Stimulated activated CD4-positive, alpha-beta T cell treated with anti-CD3 and anti-CD28 coated beads, Interleukin-12 subunit alpha, Interleukin-12 subunit beta, amount 100 ng/mL, for 48 hours (primary cell): Measurements from ENCODE around the gene GNAL.

Experiments used
- DNase-seq, 3 donors: peaks; one replicate each; pipeline ENCODE4 v3.0.0-alpha.2; 2020; ENCODE audit warnings: low read depth in 2 of 3, low spot score in 1 of 3

The GNAL gene

DNA sequence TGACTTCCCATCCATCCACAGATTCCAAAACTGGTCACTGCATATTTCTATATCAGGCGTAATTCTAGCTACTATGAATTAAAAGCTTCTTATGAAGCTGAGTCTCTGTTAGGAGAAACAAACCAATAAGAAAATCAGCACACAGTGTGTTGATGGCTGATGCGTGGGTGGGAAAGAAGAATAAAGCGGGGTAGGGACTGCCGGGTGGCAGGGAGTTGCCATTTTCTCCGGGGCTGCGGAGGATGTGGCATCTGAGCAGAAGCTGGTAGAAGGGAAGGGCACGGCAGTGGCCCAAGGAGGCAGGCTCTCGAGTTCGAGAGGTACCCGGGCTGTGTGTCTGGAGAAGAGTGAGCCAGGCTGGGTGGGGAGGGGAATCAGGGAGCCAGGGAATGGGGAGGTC, 113.5 kb downstream of the GNAL start:
- DNase-seq, result no peak

DNA sequence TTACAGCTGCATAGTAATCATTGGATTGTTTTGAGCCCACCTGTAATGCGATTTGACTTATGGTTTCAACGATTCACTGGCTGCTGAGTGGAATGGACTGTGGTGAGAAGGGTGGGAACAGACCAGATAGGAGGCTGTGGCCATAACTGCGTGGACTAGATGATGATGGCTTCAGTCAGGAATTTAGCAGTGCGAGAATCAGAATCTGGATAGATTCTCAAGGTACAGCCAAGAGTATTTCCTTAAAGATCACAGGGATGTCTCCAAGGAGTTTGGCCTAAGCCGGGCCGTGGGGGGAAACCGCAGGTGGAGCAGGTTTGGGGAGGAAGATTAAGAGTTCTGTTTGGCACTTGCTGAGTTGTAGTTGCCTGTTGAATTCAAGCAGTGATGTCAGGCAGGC, 118.2 kb downstream of the GNAL start:
- DNase-seq, result no peak

DNA sequence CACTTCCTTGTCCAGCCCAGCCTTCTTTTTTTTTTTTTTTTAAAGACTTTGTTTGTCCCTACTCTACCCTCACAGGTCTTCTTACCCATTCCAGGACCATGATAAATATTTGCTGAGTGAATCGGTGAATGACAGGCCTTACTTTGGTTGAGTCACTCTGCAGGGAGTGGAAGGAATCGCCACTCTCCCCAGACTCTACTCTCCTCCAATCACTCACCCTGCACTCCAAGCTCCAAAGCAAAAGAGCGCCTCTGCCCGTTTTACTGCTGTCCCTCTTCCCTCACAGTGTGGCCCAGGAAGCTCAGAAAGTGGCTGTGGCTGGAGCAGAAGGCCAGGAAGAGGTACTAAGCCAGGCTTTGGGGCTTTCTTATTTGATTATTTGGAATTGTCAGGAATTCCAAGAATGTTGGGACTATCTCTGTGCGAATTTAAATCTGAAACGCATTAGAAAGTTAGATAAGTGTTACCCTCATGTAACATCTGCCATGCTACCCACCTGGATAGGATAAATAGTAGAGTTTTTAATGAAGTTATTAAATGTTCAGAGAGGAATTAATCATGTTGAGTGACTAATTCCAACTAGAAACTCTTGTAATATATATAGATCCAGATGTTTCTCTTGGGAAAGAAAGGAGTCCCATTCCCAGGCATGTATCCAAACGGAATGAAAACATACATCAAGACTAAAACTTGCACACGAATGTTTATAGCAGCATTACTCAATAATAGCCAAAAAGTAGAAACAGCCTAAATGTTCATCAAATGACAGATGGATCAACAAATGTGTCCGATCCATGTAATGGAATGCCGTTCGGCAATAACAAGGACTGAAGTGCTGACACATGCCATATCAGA, 119.2 kb downstream of the GNAL start:
- no peak for DNase-seq

DNA sequence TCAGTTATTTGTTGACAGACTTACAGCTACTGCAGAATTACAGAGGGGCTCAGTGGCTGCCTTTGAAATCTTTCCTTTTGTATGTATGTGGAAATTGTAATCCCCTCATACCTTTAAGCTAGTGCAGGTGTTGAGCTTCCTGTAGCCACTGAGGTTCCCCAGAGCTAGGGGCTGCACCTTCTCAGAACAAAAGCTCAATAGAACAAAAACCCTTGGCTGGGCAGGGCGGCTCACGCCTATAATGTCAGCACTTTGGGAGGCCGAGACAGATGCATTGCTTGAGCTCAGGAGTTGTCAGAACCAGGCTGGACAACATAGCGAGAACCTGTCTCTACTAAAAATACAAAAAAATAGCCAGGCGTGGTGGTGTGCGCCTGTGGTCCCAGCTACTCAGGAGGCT, 120.8 kb downstream of the GNAL start:
- no peak for DNase-seq

DNA sequence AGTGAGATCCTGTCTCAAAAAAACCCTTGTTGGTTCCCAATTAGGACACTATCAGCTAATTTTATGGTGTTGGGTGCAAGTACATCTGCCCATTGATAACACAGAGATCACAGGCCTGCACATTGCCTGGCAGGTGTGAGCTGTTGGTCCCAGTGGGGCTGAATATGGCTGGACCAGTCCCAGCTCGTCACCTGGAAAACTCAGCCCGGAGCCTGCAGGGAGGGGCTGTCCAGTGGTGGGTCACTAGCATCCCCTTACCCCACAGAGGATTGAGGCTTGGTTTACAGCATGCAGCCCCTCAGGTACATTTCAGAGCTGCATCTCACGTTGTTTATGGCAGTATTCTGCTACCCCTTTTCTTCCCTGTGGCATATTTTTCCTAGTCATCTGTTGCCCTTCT, 121.3 kb downstream of the GNAL start:
- no peak for DNase-seq

DNA sequence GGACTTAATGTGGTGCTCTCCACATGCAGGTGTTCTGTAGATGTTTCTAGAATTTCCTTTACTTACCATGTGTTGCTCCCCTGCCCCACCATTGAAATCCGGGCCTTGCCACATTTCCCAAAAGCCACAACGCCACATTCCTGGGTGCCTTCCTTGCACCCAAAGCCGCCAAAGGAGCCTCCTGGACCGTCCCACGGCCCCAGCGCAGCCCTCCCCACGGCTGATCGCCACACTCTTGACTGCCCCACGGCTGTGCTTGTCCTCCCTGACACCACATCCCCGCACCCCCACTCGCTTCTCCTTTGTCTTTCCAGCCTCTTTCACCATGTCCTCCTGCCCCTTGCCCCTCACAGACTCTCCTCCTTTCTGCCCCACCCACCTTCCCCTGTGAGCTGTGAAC, 121.9 kb downstream of the GNAL start:
- DNase-seq, result no peak

DNA sequence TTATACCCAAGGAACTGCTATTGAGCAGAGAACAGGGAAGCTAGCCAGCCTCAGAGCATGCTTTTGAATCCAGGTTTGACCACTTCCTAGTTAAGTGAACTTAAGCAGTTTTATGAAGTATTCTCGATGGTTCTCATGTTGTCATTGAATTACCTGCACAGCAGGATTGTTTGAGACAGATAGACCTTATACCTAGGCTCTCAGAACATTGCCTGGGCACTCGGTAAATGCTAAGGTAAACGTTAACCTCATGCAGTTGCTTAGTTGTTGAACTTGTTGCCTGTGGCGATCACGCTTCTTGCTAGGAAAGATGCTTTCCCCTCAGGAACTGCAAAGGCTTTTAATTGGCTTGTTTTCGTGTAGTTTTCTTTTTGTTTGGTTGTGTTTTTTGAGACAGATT, 128.2 kb downstream of the GNAL start:
- no peak for DNase-seq

DNA sequence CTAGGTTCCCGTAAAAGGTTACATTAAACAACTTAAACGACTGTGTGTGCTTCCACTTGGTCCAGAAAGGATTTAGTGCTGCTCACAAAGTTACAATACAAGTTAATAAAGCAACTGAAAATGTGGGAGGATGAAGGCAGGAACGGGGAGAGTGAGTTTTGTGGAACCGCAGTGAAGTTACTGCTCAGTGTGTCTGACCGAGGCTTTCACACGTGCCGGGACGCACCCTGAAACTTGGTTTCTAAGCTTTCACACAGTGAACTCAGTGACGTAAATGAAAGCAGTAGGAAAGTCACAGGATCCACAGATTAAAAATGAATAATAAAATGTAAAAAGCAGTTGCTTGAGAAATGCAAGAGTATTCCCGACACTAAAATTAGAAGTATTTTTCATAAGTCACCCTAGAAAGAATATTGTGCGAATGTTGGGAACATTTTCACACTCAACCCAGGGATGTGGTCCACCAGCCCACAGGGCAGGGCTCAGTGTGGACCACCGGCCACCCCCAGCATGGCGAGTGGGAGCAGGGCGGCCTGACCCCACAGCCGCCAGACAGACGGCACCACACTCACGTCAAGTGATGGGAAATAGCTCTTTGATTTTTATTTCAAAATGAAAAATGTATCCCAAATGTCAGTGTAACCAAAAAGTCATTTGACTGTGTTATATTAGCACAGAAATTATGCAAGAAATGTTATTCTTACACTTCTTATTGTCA, 129.6 kb downstream of the GNAL start:
- DNase-seq, result no peak

DNA sequence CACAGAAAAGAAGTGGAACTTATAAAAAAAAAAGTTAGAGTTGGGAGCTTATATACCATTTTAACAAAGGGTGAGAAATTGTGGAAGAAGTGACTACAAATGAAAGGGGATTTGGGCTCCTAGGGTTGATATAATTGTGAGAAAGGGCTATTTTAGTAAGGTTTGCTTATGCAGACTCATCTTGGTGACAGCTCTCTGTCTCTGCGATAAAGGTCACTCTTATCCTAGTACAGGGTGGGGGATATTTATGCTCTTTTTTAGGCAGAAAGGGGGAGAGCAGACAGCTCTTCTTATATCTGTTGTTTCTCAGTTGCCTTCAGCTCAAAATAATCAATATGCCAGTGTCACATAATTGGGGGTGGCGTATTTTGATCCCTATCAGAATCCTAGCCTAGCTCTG, 130.9 kb downstream of the GNAL start:
- DNase-seq, result no peak

DNA sequence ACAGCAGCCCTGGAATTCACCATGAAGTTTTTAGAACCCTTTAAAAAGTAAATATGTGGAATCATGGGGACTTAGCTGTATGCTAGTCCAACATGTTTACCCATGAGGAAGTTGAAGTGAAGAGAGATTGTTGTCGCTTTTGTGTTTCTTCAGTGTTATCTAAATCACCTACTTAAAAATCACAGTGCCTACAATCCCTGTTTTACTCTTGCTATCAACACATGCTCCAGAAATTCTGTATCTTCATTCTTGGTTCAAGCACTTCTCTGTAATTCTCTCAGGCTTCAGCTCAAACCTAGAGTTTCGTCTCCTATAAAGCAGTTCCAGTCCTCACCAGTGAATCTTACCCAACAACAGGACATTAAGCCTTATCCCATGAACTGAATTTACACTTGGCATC, 131.6 kb downstream of the GNAL start:
- no peak for DNase-seq

DNA sequence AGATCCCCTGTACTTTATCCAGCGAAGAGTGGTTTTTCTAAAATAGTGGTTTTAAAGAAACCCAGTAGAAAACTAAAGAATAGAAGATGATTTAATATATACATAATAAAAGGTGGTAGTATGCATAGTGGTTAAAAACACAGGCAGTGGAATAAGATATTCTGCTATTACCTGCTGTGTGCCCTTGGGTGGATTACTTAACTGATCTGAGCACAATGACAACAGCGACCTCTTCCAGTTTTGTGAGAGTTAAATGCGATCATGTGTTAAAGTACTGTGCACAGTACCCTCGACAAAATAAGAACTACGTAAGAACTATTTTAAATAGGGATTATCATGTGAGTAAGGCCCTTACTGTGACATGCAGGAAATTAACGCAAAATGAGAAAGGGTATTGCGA, 132.1 kb downstream of the GNAL start:
- DNase-seq, result no peak

DNA sequence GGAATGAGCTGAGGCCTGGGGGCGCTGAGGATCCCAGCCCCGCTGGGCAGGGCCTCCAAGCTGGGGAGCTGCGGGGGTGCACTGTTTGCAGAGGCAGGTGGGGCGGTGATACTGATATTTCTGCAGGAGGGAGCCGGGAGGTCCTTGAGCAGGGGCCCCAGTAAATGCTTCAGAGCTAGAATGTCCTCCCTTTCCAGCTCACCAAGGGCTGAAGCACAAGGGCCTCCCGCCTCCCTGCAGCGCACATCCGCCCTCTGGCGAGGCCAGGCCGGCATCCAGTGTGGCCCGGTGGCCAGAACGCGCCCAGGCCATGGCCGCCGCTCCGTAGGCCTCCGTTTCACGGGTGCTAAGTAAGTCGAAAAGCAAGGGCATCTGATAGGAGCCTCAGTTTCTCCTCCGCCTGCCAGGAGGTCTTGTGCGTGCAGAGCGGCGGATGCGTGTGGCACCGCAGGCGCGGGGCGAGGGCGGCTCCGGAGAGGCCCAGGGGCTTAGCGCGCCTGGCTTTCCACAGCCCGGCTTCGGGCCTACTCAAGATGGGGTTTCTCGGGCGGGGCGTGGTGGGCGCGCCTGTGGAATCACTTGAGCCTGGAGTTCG, 132.7 kb downstream of the GNAL start:
- DNase-seq, result no peak

DNA sequence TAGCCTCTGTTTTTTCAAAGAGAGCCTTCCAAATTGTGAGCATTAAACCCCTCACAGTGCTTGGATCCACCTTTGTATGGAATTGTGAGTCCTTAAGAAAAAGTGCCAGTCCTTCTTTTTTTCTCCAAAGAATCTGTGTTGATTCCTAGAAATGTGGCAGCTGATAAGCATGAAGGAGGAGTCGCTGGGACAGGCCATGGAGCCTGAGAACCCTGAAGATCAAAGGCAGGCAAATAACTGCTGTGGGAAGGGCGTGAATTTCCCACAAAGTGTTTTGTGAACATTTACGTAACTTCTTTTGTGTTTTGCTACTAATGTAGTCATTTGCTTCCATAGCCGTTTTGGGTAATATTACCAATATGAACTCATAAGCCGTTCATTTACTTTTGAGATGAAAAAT, 134.5 kb downstream of the GNAL start:
- no peak for DNase-seq

DNA sequence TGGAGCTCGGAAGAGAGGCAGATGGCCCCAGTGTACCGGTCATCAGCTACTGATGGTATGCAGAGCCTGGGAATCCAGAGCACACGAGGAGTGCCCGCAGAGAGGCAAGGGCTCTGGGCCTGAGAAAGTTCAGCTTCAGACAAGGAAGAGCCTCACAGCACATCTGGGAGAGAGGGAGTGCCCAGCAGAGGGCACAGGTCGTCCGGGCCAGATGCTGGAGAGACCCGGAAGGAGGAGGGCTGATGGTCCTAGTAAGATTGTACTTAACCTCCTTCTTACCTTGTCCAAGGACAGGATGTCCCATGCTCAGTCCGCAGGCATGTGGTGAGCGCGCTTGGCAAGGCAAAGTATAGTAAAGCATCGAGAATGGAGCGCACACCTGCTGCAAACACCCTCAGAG, 137.8 kb downstream of the GNAL start:
- DNase-seq, result no peak

DNA sequence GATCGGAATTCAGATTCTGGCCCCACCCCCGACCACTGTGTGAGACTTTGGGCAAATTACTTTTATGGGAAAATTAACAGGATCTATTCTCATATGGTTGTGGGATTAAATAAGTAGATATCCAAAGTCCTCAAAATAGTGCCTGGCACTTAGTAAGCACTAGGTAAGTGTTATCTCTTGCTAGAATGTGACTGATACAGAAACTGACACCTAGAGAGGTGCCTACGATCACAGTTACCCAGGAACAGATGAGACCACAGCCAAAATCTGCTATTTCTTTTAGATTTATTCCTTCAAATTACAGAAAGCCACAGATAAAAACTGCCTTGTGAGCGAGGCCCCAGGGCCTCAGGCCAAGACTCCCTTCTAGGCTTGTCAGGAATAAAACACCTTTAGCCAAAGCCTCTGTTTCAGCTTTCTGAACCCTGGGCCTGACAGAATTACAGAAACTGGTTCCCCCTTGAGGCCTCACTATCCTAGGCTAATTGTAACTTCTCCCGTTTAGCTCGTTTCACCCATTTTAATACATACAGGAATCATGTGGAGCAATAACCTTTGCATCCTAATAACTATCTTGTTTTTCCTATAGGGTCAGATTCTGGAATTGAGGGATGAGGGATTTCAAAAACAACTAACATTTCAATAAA, 139.8 kb downstream of the GNAL start:
- DNase-seq, result no peak

DNA sequence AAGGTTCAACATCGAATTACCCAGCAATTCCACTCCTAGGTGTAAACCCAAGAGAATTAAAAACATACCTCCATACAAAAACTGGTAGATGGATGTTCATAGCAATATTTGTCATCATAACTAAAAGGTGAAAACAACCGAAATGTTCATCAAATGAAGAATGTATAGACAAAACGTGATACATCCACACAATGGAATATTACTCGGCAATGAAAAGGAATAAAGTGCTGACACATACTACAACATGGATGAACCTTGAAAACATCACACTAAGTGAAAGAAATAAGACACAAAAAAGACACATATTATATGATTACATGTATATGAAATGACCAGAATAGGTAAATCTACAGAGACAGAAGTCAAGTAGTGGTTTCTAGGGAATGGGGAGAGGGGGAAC, 141.5 kb downstream of the GNAL start:
- DNase-seq, result no peak

DNA sequence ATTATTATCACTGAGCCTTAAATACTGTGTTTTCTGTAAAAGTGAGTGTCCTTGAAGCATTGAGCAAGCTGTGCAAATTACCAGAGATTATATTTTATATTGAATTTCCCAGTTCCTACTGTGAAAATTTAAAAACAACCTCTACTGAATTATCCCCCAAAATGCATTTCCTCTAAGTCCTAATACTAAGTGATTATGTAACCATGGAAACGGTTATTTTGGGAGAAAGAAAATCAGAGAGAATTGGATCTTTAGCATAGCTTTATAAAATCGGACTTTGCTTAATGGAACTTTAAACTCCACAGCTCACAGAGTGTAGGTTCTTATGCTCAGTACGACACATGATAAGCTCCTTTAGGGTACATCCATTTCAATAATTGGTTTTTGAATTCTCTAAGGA, 142.9 kb downstream of the GNAL start:
- no peak for DNase-seq

DNA sequence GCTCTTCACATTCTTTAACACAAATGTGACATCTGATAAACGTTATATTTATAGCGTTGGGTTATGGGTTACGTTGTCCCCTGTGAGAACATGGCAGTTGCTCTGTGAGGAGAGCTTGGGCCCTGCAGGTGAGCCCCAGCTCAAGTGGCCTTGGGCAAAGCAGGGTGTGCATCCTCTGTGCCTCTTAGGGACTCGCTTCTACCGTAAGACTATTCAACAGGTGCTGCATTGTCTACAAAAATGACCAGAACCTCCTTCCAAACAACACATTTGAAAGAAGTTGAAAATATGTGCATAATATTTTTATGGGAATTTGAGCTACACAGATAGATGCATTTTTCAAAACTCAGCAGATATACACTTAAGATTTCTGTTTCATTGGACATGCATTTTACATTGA, 145.7 kb downstream of the GNAL start:
- DNase-seq, result no peak

DNA sequence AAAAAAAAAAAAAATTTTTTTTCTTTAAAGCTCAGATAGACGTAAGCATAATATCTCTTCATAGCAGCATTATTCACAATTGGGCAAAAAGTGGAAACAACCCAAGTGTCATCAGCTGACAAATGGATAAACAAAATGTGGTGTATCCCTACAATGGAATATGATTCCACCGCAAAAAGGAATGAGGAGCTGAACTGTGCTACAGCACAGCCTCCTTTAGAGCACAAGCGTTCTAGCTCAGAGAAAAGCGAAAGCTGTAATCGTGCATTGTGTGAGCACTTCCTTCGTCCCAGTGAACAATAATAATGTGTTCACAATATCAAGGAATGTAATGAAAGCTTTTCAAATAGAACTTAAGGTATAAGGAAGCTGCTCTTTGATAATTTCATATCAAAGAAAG, 150.5 kb downstream of the GNAL start:
- DNase-seq, result no peak

DNA sequence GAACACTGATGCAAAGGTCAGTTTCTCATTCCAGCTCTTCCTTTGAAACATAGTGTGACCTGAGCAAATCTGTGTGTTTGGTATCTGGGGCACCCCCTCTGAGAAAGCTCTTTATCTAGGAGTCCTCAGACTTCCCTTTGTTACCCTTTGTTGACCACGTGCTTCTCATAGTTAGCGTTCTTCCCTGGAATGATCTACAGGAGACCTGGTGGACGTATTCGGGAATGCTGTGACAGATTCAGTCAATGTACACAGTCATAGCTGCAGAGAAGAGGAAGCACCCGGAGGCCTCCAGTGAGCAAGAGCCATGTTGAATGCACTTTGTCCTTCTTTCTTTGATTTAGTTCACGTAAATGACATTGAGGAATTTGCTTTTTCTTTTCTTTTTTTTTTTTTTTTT, 151.4 kb downstream of the GNAL start:
- no peak for DNase-seq

DNA sequence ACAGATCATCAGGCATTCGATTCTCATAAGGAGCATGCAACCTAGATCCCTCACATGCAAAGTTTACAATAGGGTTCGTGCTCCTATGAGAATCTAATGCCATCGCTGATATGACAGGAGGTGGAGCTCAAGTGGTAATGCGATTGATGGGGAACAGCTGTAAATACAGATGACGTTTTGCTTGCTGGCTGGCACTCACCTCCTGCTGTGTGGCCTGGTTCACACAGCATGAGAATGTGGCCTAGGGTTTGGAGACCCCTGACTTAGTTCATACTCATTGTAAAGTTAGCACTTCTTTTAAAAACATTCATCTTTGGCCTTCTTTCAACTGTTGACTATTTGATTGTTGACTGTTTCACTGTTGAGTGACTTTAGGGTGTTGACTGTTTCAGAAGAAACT, 153.5 kb downstream of the GNAL start:
- no peak for DNase-seq

DNA sequence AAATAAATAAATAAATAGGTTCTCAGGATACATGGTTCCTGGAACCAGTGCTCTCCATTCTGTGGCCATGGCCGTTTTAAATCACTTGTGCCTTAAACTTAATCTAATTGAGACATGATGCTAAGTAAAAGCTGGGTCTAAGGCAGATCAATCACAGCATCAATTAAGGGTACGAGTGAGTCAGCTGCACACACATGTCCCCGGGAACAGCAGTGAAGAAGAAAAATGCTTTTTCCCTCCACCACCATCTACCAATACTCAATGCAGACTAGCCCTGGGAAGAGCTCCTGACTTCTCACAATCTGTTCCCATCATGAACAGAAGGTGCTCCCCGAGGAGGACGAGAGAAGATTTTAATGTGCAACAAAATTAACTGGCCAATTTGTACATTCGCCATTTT, 155.4 kb downstream of the GNAL start:
- DNase-seq, result no peak
